IPS DF 19.7 (cell line): Measurements from ENCODE around the gene SRMS.

Source experiments
- DNase-seq: peaks from one replicate; pipeline ENCODE4 v3.0.0-alpha.2; 2013; ENCODE audit warnings: low read depth, low spot score

The SRMS gene

DNA sequence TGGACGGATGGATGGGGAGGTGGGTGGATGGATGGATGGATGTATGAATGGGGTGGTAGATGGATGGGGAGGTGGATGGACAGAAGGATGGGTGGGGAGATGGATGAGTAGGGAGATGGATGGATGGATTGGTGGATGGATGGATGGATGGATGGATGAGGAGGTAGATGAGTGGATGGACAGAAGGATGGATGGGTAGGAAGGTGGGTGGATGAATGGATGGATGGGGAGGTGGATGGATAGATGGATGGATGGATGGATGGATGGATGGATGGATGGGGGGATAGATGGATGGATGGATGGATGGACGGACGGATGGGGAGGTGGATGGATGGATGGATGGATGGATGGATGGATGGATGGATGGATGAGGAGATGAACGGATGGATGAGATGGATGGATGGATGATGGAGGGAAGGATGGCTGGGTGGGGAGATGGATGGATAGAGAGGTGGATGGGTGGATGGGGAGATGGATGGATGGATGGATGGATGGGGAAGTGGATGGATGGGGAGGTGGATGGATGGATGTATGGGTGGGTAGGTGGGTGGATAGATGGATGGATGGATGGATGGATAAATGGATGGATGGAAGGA, 55.8 kb downstream of the SRMS start:
- no peak for DNase-seq

DNA sequence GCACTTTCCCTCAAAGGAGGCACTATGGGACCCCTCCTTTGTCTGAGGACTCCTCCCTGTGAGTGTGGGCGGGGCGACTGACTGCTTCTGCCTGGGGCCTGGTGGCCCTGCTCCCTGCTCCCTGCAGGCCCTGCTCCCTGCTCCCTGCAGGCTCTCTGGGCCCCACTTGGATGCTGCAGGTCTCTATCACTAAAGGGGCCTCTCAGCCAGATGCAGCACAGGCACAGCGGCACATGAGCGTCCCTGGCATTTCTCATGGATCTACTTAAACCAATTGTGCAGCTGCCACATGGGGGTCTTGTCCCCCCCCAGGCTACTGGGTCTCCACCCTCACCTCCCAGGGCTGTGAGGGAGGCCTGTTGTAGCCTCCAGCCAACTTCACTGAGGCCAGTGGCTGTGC, 56.5 kb downstream of the SRMS start:
- no peak for DNase-seq
